Measurements from ENCODE around the gene AFF4. TPM values are rescaled to one million over a fixed set of nuclear protein-coding genes. Genes with fewer than 3 reads are reported as not detected.

AFF4 gene
- total and polyA plus RNA-seq, 9 of the 15 experiments (the other 6 are each of a cell fraction or from before 2014, with no cell fraction given), result 1.7 to 25.8 (median 17.9) TPM

DNA sequence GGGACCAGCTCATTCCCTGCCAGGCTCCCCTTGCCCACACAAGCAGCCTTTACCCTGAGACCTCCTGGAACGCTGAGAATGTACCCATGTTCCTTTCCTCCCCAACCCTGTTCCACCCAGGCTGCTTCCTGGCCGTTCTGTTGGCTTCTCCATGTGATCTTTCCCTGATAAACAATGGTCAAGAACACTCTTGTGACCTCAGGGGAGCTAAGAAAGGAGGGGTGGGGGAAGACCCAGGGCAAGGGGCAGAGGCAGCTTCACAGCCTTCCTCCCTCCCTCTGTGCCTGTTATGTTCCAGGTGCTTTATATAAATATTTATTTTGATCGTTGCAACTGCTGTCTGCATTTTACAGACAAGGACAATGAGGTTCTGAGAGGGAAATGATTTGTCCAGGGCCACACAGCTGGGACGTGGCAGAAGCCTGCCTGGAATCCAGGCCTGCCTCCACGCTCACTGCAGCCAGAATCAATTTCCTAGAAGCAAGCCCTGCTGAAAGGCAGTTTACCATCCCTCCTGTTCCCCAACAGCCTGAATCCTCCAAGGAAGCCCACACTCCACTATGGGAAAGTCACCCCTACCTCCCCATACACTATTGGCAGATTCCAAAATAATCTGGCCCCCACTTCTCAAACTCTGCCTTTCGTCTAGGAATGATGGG lies 136.9 kb downstream of the AFF4 start (continued):
- no peak for TF ChIP-seq OTX1 (CRISPR knock-in tag; IDR thresholded peaks at IDR 0.05)

DNA sequence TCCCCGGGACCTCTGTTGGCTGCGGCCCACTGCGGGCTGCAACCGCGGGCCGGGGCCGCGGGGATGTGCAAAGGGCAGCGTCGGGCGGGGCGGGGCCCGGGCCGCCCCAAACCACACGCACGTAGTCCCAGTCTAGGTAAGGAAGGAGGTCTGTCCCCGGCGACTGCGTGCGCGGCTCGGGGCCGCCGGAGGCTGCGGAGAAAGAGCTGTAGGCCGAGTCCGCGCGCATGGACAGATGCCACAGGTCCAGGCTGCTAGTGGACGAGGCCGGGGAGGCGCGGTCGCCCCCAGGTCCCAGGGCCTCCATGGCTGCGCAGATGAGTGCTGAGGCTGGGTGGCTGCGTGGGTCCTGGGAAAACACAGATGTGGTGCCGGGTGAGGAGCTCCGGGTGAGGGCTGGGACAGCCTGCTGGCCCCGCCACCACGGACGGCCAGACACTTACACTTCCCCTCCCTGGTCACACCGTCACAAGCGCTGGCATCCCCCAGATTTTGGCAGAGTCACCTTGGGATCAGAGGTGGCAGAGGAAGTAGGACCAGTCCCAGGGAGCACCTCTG lies 137.5 kb downstream of the AFF4 start:
- H3K9ac ChIP-seq (ENCODE audit: insufficient read depth in 1 of 2, low read depth in 2 of 2, low read length in 2 of 2), result no peak overlapping the region; a peak in 1 of 4 replicates
- peaks cover 51% of the 10 kb centered on the region; the same call in 2 of the 3 replicates for H3K36me3 ChIP-seq (ENCODE audit: control insufficient read depth, insufficient read depth, low read length)
- no peak for FAIRE-seq
- DNase-seq (ENCODE audit: extremely low read depth in 1 of 4, low spot score in 3 of 4), result no peak
- ATAC-seq, result no peak
- no TSS peak for BruUV-seq (replicated peaks)
- no peak overlapping the region for H3K27ac ChIP-seq (ENCODE audit: extremely low read depth, low read depth, low read length)
- 100% methylated on average over 14 of the region's 43 CpGs for WGBS (ENCODE audit: insufficient coverage, low coverage, missing lambda C conversion rate)
- H3K27me3 ChIP-seq (ENCODE audit: control insufficient read depth in 2 of 2, insufficient read depth in 2 of 2, low read length in 2 of 2), result no peaks in the 10 kb centered on the region
- no peak overlapping the region for H3K4me2 ChIP-seq (ENCODE audit: insufficient read depth, low read length)
- no peaks in the 10 kb centered on the region for H3K9me1 ChIP-seq (ENCODE audit: control insufficient read depth, insufficient read depth, low read length)
- H2AFZ ChIP-seq (ENCODE audit: low read depth, low read length), result no peak overlapping the region
- intact Hi-C loops (cut with micrococcal nuclease) (no loop called here), in situ Hi-C loops (cut with MboI) (loop anchor here (5.0 kb wide), 1 partner anchor 69 kb away; no protein-coding TSS in a partner anchor)
- H3K79me2 ChIP-seq (ENCODE audit: control insufficient read depth, insufficient read depth, low read length), result peaks cover 23% of the 10 kb centered on the region
- ChIA-PET POLR2A (interaction anchor here (0.6 to 1.3 kb wide), 4 partner anchors 8 to 138 kb away, joined by 3 read pairs; partner anchors contain the start of gene AFF4), CTCF (ENCODE audit: low intra/inter-chr PET ratio) (no interaction called here)
- no peaks in the 10 kb centered on the region for H4K20me1 ChIP-seq (replicated peaks; ENCODE audit: control insufficient read depth, insufficient read depth, low read length)
- H3K9me3 ChIP-seq (replicated peaks; ENCODE audit: control insufficient read depth, insufficient read depth, low read depth, low read length), result no peaks in the 10 kb centered on the region
- H3K4me3 ChIP-seq, result no peak overlapping the region
- H3K4me1 ChIP-seq (replicated peaks in 1 of 2; ENCODE audit: control insufficient read depth in 2 of 2, insufficient read depth in 2 of 2, low read length in 2 of 2), result peaks cover 12 to 35% of the 10 kb centered on the region in 2 experiments; a peak in 4 of 5 replicates
- no peak for TF ChIP-seq NR3C1 (CRISPR knock-in tag; IDR thresholded peaks at IDR 0.05)
- no peak for TF ChIP-seq PCBP1 (IDR thresholded peaks at IDR 0.05; ENCODE audit: low read depth, low read length, poor library complexity, severe bottlenecking)
- TF ChIP-seq POLR2G (IDR thresholded peaks at IDR 0.05; ENCODE audit: low read depth, low read length), result peak; percentile 40; the same call in 1 of the 2 replicates
- TF ChIP-seq RBFOX2 (IDR thresholded peaks at IDR 0.05; ENCODE audit: low read depth, low read length), result peak; percentile 40
- no peak for TF ChIP-seq SAFB2 (IDR thresholded peaks at IDR 0.05; ENCODE audit: borderline replicate concordance, low read depth, low read length, severe bottlenecking)
- no peak for TF ChIP-seq NEUROD1 (IDR thresholded peaks at IDR 0.05; ENCODE audit: borderline replicate concordance, low read depth, low read length, partially characterized antibody)
- TF ChIP-seq, protein P1, sequence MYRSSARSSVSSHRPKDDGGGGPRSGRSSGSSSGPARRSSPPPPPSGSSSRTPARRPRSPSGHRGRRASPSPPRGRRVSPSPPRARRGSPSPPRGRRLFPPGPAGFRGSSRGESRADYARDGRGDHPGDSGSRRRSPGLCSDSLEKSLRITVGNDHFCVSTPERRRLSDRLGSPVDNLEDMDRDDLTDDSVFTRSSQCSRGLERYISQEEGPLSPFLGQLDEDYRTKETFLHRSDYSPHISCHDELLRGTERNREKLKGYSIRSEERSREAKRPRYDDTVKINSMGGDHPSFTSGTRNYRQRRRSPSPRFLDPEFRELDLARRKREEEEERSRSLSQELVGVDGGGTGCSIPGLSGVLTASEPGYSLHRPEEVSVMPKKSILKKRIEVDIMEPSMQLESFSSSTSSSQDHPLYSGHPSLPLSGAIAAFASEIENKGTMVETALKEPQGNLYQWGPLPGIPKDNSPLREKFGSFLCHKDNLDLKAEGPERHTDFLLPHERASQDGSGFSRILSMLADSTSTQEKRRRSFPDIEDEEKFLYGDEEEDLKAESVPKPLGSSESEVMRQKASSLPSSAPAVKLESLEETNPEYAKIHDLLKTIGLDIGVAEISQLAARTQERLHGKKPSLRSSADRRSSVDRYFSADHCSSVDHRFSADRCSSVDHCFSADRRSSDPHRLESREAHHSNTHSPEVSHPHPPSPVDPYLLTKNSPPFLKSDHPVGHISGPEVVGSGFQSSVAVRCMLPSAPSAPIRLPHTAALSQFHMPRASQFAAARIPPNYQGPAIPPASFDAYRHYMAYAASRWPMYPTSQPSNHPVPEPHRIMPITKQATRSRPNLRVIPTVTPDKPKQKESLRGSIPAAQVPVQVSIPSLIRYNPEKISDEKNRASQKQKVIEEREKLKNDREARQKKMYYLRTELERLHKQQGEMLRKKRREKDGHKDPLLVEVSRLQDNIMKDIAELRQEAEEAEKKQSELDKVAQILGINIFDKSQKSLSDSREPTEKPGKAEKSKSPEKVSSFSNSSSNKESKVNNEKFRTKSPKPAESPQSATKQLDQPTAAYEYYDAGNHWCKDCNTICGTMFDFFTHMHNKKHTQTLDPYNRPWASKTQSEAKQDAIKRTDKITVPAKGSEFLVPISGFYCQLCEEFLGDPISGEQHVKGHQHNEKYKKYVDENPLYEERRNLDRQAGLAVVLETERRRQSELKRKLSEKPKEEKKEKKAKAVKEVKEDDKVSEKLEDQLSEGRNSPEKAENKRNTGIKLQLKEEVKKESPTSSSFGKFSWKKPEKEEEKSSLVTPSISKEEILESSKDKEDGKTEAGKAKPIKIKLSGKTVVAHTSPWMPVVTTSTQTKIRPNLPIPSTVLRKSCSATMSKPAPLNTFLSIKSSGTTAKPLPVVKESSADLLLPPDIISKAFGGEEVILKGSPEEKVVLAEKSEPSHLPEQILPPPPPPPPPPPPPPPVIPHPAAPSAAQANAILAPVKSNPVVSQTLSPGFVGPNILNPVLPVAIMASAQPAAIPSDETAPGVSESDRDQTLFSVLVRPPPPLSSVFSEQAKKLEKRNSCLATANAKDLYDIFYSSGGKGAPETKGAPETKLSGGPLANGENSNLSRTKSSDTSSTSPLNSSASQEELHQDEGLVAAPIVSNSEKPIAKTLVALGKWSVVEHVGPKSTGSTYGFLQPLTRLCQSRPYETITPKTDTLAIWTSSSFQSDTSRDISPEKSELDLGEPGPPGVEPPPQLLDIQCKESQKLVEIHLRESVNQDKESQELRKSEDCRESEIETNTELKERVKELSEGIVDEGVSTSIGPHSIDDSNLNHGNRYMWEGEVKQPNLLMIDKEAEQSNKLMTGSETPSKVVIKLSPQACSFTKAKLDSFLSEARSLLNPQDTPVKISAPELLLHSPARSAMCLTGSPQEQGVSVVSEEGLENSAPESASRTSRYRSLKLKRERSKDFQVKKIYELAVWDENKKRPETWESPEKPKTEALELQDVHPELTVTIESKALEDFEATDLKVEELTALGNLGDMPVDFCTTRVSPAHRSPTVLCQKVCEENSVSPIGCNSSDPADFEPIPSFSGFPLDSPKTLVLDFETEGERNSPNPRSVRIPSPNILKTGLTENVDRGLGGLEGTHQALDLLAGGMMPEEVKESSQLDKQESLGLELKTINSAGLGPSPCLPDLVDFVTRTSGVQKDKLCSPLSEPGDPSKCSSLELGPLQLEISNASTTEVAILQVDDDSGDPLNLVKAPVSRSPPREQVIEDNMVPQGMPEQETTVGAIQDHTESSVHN (IDR thresholded peaks at IDR 0.05; ENCODE audit: borderline replicate concordance in 1 of 2, low read depth in 1 of 2), result no peak
- TF ChIP-seq RFX5 (IDR thresholded peaks at IDR 0.05; ENCODE audit: low read depth, low read length), result no peak
- no peak for TF ChIP-seq CCAR2 (IDR thresholded peaks at IDR 0.05; ENCODE audit: low read depth, low read length)
- TF ChIP-seq PYGO2 (tag; IDR thresholded peaks at IDR 0.05), result no peak
- no peak for TF ChIP-seq HDAC2 (IDR thresholded peaks at IDR 0.05)

Data from K562 (cell line).